ENCODE results near the gene EIF4B.

The EIF4B gene

DNA sequence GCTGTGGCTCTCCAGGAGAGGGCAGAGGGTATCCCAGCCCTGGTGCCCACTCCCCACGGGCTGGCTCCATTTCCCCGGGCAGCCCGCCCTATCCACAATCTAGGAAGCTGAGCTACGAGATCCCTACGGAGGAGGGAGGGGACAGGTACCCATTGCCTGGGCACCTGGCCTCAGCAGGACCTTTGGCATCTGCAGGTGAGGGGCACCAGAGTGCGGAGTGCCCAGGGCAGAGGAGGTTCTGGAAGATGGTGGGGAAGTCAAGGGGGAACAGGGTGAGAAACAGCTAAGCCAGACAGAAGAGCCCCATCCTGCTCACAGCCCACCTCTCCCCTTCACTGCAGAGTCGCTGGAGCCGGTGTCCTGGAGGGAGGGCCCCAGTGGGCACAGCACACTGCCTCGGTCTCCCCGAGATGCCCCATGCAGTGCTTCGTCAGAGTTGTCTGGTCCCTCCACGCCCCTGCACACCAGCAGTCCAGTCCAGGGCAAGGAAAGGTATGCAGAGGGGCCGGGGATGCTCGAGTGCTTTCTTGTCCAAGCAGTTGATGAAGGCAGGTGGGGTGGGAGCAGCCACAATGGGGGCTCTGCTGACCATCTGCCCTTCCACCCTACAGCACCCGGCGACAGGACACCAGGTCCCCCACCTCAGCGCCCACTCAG is 53.9 kb downstream of the EIF4B start:
- FAIRE-seq = no peak

DNA sequence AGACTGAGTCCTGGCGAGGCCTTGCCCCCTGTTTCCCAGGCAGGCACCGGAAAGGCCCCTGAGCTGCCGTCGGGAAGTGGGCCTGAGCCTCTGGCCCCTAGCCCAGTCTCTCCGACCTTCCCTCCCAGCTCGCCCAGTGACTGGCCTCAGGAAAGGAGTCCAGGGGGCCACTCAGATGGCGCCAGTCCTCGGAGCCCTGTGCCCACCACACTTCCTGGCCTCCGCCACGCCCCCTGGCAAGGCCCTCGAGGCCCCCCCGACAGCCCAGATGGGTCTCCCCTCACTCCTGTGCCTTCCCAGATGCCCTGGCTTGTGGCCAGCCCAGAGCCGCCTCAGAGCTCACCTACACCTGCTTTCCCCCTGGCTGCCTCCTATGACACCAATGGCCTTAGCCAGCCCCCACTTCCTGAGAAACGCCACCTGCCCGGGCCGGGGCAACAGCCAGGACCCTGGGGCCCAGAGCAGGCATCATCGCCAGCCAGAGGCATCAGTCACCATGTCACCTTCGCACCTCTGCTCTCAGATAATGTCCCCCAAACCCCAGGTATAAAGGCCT is 54.5 kb downstream of the EIF4B start:
- FAIRE-seq = no peak

DNA sequence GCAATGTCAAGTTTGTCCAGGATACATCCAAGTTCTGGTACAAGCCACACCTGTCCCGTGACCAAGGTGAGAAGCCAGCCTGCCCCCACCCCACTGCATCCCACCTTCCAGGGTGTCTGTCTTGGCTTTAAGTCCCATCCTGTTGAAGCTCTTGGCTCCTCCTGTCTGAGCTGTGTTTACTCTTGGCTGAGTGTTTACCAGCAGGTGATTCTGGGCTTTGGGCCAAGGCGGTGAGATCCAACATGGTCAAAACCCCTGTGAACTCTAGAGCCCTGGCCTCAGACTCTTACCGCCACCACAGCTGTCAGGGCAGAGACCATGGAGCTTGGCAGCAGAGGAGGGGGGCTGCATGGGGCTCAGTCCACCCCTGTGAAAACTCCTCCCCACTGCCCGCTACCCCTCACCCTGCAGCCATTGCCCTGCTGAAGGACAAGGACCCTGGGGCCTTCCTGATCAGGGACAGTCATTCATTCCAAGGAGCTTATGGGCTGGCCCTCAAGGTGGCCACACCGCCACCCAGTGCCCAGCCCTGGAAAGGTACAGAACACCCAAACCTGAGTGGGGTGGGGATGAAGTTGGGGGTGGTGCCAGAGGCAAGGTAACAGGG is 55.3 kb downstream of the EIF4B start:
- no peak for FAIRE-seq

DNA sequence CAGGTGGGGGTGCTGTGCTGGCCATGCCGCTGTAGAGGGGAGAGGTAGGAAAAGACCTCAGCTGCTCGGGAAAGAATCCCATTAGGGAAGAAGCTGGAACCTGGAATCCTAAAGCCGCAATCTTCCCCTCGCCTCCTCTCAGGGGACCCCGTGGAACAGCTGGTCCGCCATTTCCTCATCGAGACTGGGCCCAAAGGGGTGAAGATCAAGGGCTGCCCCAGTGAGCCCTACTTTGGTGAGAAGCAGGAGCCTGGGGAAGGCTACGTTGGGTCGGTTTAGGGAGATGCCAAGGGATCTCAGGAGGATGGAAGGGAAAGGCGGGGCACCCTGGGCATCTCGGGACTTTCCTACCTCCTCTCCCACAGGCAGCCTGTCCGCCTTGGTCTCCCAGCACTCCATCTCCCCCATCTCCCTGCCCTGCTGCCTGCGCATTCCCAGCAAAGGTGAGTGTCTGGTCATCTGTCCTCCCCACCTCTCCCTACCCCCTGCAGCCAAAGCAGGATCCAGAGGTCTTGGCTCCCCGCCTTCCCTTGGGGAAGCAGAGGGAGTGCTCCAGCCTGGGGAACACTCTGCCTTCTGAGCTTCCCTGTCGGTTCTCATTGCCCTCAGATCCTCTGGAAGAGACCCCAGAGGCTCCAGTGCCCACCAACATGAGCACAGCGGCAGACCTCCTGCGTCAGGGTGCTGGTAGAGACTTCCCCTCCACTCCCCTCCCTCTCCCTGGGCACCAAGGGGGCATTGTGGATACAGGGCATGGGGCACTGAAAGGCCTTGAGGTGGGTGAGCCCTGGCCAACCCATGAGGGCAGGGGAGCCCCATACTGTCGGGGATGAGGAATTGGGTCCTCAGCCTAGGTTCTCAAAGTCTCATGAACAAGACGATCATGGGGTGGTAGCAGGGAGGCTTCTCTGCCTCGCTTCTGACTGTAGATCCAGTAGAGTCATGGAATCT is 56.0 kb downstream of the EIF4B start:
- no peak for FAIRE-seq

DNA sequence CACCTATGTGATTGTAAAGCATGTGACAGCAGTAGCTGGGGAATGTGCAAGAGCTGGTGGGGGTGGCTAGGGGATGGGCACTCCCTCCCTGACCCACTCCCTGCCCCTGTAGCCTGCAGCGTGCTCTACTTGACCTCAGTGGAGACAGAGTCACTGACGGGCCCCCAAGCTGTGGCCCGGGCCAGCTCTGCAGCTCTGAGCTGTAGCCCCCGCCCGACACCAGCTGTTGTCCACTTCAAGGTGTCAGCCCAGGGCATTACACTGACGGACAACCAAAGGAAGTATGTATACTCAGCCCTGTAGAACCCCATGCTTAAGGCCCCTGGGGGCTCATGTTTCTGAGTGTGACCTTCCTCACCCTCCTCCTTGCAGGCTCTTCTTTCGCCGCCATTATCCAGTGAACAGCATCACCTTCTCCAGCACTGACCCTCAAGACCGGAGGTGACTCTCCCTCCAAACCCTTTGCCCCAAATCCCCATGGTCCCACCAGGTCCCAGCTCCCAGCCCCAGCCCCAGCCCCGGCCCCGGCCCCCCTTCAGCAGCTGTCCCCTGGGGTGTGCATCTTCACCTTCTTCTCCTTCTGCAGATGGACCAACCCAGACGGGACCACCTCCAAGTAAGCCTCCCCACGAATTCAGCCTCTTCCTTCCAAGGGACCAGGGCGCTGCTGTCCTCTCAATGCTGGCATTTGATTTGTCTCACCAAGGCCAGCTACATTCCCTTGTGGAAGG is 56.9 kb downstream of the EIF4B start:
- no peak for FAIRE-seq

DNA sequence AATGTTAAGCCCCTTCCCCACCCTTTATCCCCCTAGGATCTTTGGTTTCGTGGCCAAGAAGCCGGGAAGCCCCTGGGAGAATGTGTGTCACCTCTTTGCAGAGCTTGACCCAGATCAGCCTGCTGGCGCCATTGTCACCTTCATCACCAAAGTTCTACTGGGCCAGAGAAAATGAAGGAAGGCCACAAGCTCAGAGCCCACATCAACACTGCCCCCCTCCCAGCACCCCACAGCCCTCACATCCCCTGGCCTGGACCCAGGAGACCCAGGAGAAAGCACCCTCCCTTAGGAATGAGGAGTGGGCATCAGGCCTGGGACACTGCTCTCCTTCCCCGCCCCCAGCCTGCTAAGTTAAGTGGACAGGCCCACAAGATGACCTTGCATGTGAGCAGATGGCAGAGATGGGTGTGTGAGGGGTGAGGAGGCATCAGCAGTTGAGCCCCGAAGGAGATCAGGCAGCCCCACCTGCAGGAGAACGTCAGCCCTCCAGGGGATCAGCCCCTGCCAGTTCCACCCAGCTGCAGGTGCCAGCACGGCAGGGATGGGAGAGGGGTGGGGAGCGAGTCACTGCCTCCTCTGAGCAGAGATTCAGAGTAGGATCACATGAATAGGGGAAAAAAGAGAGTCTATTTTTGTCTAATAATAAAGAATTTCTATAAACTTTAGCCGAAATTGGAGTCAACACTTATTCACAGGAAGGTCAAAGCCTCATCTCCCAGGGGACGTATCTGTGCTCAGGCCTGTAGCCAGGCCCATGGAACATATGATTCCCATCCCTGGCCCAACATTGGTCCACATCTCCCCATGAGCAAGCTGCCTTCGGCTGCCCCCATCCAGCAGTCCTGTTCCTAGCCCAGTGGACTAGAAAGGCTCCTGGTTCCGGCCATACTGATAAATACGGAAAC is 57.7 kb downstream of the EIF4B start:
- FAIRE-seq = no peak

DNA sequence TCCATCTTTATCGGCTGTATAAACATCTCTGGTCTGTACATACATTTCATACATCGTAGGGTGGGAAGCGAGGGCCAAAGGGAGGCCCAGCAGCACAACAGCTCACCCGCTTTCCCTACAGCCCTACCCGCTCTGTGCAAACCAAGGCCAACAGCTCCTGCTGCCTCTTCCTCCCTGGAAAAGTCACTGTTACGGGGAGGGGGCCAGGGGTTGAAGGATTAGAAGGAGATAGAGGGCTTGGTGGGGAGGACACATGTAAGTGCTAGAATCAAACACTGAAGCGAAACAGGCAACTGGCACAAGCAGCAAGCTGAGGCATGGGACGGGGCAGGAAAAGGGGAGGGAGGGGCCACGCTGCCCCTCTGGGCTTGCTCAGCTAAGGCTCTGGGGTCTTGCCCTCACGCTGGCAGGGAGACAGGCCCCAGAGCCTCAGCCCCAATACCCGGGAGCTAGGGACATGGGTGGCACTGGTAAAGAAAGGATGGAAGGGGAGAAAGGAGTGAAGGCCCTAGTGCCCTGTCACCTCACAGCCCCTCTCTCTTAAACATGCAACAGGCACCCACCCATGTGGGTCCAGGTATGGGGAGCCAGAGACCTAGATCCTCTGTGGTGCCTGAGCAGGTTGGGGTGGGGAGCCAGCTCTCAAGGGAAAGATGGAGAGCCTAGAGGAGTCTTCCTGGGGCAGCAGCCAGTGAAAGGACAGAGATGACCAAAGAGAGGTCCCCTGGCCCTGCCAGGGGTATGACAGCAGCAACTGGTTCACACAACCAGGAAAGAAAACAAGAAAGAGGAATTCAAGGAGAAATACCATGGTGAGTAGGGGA is 58.6 kb downstream of the EIF4B start:
- no peak for FAIRE-seq

DNA sequence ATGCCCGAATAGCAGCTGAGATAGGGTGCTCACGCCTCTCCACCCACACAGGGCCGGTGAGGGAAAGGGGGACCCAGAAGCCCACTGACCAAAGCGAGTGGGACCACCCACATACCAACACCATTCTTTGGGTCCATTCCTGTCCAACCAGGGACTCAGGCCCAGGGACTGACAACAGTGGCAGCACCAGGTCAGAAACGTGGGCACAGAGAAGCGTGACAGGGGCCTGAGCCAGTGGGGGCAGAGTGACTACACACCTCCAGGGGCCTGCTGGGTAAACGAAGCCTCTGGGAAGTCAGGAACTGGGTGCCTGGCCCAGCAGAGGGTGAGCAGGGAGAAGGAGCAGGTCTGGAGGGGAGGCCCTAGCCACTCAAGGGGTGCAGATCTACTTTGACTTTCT is 59.2 kb downstream of the EIF4B start:
- FAIRE-seq = no peak

DNA sequence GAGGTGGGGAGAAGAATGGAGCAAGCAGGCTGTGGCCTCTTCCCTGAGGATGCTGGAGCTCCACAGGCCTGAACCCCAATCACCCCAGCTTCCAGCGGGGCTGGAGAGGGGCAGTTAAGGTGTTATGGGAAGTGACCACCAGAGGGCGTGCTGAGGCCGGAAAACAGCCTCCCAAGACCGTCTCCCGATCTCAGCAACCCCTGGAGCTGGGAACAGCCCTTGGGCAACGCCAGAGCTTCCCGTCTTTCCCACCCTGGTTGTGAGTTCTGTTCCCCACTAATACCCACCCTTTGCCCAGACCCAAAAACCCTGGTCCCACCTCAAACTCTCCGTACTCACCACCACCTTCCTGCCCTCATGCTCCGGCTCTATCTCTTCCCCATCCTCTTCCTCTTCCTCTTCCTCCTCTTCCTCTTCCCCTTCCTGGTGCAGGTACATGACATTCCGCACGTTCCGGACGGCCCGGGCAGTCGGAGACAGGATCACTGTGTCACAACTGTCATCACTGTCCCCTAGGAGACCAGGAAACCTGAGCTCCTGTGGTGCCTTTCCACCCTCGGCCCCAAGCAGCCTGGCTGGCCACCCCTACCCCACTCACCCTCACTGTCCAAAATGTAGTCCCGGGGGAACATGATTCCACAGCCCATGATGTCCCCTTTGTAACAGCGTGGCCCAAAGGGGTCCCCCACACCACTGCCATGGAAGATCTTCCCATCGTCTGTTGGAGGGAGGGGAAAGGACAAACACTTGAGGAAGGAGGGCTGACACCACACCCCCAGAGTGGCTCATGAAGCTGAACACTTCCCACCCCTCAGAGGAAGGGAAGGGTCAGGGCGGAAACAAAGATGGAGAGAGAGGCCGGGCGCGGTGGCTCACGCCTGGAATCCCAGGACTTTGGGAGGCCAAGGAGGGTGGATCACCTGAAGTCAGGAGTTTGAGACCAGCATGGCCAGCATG is 60.0 kb downstream of the EIF4B start:
- no peak for FAIRE-seq

DNA sequence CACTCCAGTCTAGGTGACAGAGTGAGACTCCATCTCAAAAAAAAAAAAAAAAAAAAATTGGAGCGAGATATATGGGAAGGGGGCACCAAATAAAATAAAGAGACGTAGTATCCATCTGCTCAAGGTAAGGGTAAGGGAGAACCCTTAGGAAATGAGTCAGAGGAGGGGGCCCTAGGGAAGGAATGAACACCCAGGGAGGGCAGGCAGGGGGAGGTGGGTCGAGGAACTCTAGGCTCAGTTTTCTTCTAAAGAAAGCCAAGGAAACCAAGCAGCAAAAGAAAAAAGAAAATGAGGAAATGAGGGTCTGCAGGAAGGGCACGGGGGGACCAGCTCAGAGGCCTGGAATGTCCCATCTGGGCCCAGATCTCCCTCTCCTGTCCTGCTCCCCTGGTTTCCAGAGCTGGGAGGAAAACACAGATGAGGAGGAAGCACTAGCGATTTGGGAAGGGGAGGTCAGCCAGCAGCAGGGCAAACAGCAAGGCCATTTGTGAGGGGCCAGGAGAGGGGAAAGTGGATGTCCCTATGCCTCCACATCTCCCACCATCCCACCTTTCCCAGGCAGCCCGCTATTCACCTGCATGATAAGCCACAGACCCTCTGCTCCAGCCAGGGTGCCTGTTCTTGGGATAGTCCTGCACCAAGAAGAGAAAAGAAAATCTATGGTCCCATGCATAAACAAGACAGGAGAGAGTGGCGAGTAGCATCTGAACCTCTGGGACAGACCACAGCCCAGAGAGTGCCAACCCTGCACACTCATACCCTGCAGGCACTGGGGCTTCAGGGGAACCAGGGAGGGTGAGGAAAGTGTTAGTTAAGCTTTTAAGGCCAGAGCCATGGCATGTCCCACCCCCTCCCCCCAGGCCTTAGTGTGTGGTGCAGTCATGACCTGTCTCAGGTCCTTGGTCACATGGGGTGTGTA is 61.1 kb downstream of the EIF4B start:
- no peak for FAIRE-seq

DNA sequence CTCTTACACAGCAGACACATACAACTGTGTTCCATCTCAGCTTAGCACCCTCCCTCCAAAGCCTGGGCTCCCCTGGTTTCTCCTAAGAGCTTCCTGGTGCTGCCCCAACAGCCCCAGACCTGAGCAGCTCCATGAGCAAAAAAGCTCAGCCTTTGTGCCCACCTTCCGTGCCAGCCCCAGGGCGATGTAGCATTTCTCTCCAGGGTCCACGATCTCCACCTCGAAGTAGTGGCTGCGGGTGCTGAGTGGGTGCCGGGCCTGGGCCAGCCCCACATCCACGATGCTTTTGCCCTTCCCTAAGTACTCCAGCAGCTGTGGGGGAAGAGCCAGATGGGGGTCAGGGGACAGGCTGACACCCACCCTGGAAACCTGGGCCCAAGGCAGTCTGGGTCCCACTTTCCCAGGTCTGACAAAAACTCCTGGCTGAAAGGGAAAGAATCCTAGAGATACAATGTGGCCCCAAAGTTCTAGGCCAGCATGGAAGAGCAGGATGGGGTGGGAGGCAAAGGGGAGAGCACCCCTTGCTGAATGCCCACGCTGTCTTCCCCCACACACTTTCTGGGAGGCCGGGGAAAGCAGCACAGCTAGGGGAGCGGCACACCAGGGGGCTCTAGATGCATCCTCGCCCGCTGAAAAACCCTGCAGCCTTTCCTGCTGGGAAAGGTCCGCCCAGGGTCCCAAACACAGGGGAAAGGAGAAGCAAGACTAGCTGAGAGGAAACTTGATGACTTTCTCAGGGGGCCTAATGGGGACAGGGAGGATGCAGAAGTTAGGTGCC is 61.9 kb downstream of the EIF4B start:
- FAIRE-seq = no peak

DNA sequence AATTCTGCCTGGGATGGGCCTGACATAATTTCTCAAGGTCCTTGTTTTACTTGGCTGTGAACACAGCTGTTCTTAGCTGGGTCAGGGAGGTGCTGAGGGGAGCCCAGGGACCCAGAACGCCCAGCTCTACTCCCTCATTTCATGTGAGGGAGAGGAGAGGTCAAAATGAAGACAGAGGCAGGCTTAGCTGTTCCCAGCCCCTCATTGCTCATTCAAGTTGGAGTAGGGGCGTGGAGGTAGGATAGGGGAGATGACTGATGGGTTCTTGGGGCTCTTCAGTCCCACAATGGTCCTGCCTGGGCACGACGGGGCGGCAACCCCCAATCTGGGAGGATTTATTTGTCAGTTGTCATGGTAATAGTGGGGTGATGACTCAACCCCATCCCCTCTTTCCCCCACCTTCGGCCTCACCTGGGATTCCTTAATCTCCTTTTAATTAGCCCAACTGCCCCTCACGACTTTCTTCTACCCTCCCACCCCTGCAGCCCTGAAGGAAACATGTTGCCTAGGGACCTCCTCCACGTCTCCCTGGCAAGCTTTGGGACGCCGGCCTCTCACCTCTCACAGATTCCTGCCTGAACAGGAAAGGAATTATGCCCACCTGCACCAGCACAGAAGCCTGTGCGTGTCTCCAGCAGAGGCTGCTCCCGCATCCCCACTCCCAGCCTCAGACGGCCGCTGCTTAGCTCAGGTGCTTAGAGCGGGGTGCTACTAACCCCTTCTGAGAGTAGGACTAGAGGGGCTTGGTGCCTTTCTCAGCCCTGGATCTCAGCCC is 62.7 kb downstream of the EIF4B start:
- no peak for FAIRE-seq

DNA sequence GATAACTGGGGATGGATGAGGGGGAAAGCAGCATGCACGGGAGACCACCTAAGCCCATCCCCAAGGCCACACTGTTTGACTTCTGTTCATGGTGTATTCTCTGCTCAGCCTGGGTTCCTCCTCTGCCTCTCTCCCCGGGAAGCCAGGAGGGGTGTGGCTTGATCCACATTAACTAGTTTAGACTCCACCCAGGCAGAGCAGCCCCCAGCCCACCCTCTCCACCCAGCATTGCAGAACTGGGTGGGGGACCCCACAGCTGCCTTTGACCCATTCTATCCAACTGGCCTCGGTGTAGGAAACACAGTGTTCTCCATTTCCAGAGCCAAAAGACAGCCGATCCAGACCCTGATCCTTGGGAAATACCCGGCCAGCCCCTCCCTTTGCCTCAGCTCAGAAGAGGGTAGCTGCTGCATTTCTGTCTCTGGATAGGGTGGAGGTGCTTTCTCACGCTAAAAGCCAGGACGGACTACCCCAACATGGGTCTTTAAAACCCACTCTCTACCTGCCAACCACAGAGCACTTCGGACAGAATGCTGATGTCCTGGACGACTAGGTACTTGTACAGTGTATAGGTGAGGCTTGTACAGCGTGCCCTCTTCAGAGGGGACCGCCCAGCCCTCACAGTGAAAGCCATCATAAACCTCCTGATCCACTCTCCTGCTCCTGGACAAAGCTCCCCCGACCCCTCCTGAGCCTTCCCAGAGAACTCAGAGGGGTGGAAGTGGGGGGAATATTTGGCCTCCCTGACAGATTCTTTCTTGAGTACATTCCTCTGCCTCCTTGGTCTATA is 63.6 kb downstream of the EIF4B start:
- no peak for FAIRE-seq

DNA sequence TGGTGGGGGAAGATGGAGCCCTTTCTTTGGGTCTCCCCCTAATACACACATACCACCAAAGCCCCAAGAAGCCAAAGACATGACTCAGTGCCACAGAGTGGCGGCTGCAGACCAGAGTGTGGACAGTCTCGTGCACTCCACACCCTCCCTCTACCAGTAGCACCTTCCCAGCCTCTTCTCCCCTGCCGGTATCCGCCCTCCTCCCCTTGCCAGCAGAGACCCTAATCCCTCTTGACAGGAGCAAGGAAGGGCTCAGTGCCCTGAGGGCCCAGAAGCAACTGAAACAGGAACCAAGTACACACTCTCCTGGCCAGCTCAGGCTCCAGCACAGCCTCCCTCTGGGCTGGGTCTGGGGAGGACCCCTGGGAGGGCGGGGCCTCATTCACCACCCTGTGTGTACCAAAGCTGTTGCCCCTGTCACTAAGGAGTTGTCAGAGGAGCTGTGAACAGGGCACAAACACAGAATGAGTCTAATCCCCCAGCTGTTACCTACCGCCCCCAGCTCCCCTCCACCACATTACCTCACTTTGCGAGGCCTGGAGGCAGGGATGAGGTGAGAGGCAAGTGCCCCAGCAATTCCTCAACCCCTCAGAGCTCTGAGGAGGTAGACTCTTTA is 64.7 kb downstream of the EIF4B start:
- FAIRE-seq = no peak
